NOMO-1 (cell line): ENCODE results near the gene PIM3.

Experiments used
- DNase-seq, 2 experiments: peaks; one replicate each; lab custom pipeline; 2025; ENCODE audit not compliant: unreplicated experiment in 2 of 2; lab: John Stamatoyannopoulos, UW

Gene PIM3

GRCh38 chr22:49966041-49966773, 5.6 kb downstream of the PIM3 start:
- no peak for DNase-seq

DNA sequence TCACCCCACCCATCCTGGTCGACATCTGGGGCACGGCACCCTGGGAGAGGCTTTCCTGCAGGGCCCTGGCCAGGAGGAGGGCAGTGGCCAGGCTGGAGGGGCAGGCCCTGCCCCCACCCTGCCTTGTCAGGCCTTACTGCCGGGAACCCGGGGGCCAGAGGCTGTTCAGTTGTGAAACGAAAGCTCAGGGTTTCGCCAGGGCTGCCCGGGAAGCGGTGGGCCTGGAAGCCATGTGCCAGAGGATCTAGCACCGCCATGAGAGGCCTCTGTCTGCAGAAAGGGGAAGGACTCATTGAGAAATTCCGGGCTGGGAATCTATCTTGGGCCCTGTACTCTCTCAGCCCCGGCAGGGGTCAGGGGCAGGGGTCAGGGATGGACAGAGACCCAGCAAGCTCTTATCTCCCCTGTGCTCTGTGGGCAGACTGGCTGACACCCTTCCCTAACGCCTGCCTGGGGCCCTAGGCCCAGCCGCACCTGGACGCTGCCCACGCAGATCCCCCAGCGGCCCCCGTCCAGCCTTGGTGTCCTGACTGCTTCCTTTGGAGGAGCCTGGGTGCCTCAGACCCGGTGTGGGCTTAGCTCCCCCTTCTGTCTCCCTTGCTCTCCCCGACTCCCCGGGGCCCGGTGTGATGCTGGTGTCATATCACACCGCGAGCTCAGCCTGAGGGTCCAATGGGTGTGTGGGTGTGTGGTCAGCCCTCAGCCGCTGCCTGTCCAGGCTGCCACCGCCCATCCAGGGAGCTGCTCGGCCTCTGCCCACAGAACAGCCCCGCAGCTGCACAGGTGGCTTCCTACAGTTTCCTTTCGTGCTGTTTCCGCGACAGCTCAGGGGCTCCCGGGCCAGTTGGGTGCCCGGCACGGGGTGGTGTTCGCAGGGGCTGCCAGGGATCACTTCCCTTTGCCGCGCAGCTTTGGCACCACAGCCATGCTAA, 6.5 kb downstream of the PIM3 start:
- DNase-seq = peak; percentile 70 to 71

DNA sequence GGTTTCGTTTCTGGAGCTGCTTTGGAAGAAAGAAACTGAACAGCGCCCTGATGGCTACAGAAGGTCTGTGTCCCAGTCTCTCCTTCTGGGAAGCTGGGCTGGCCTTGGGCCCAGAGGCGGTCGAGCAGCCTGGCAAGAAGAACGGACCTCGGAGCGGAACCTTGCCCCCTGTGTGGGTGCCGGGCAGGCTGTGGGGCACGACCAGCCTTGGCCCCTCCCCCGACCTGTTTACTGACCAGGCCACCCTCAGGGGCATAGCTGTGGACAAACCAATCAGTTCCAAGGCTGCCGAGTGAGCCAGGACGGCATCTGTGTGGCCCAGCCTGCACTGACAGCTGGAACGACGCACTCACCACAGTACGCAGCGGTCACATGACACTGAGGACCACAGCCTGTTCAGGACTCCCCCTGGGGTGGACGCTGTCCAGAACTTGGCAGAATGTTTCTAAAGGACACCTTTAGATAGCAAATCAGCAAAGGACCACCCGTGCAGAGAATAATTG, 7.2 kb downstream of the PIM3 start:
- DNase-seq = no peak

GRCh38 chr22:49968313-49968830, 7.8 kb downstream of the PIM3 start:
- no peak for DNase-seq

DNA sequence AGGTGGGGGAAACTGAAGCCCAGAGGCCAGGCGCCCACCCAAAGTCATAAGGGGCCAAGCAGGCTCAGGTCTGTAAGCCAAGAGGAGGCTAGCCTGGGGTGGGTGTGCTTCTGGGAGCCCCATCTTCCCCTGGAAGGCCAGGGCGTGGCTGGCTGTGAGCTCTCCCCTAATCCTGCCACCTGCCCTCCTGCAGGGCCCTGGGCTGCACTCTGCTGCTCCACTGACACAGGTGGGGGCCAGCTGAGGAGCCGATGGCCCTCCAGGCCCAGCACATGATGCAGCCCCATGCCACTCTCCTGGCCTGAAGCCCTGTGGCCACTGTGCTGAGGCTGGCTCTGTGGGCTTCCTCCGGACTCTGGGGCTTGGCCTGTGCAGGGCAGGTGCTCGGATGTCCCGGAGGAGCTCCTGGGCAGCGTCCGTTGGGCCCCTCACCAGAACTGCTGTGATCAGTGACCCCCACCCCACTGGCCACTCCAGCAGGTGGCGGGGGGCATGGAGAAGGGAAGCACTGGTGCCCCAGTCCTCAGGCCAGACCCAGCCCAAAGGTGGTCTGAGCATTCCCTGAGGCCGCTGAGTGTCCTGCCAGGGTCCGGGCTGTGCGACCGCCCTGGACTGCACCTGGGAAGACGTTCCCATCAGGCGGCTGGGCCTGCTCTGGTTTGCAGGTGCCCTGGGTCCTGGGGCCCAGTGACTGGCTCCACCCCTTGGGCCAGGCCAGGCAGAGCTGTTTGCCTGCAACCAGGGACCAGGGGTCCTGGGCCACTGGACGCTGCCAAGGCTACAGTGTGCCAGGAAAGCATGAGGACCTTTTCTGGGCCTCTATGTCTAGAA, 8.5 kb downstream of the PIM3 start:
- no peak for DNase-seq

- no peak for DNase-seq
Observed at GRCh38 chr22:49969751-49970527, 9.4 kb downstream of the PIM3 start.

GRCh38 chr22:49970528-49971231, 10.1 kb downstream of the PIM3 start:
- DNase-seq = peak; percentile 95 to 99

DNA sequence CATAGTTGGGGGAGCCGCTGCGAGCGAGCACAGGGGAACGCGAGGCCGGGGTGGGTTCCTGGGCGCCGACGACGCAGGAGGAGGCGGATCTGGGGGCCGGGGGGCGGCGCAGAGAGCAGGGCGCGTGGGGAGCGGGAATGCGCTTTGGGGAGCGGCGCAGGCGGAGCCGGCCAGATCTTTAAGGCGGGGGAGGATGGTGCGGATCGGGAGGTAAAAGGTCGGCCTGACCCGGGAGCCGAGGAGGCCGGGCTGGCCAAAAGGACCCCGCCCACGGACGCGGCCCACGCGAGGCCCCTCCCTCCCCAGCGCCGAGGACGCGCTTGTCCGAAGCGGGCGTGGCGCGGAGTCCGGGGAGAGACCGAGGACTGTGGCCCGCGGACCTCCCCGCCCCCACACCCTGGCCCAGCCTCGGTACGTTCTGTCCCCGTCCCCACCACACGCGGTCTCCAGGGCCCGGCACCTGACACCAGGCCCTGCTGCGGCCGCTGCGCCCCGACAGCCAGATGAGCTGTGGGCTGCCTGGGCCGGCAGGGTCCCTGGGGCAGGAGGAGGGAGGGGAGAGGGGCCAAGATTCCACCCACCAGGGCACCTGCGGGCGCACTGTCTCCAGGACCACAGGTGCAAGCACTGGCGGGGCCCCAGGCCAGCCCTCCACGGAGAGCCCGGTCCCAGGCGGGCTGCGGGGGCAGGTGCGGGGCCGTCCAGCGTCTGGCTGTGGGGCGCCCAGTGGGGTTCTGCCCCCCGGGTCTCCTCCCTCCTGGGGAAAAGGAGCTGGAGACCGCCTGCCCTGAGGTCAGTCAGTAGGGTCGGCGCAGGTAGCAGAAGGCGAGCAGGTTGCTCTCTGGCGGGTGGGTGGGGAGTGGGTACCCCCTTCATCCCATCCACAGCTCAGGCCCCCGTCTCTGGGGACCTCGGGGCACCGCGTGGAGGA, 10.9 kb downstream of the PIM3 start:
- peak; percentile 23 to 76 for DNase-seq

GRCh38 chr22:49972163-49973017, 11.8 kb downstream of the PIM3 start:
- no peak for DNase-seq

- no peak for DNase-seq
Observed at GRCh38 chr22:49973018-49973961, 12.7 kb downstream of the PIM3 start.

GRCh38 chr22:49975543-49976389, 15.2 kb downstream of the PIM3 start:
- DNase-seq = no peak

DNA sequence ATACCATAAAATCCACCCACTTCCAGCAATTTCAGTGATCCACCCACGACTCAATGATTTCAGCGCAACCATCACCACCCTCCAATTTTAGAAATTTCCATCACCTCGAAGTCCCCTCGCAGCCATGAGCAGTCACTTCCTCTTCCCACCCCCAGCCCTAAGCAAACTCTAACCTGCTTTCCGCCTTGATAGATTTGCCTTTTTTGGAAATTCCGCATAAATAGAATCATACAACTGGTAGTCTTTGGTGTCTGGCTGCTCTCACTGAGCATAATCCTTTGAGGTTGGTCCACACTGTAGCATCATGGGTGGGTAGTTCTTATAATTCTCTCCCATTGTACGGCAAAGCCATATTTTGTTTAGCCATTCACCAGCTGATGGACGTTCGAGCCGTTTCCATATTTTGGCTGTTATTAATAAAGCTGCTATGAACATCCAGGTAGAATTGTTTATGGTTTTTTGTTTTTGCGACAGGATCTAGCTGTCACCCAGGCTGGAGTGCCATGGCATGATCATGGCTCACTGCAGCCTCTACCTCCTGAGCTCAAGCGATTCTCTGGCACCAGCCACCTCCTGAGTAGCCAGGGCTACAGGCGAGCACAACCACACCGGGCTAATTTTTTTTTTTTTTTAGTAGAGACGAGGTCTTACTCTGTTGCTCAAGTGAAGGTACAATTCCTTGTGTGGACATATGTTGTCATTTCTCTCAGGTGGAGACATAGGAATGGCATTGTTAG, 16.0 kb downstream of the PIM3 start:
- peak; percentile 71 to 72 for DNase-seq

DNA sequence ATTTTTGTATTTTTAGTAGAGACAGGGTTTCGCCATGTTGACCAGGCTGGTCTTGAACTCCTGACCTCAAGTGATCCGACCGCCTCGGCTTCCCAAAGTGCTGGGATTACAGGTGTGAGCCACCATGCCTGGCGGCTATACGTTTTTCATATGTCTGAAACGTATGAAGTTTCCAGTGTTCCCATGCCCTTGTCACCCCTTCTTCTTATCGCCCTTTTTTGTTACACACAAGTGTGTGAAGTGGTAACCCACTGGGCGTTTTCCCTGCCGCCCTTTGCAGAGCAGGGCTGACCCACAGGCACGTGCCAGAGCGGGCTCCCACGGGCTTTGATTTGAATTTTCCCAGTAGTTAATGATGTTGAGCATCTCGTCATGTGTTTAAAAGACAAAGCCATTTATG, 17.0 kb downstream of the PIM3 start:
- no peak for DNase-seq

DNA sequence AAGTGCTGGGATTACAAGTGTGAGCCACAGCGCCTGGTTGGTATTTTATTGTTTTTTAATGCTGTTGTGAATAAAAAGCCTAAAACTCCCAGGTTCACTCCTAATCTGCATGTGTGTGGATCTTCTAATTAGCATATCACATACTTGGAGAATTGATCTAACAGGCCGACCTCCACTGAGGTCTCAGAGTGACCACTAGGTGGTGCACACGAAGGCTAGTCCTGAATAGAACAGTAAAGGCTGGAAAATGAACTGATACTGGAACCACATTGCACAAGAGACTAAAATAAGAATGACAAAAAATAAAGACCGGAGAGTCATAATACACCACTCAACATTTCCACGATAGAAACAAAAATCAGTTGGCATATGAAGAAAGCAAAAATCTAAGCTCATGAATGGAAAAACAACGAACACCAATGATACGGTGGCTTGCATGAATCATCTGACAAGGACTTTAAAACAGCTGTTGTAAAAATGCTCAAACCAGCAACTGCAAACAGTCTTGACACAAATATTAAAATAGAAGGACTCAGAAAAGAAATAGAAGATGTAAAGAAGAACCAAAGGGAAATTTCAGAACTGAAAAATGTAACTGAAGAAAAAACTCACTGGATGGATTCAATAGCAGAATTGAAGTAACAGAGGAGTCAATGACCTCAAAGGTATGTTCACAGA, 19.2 kb downstream of the PIM3 start:
- DNase-seq = peak in 1 of 2 experiments; percentile 51
